Ishikawa (cell line): ENCODE results near the gene RSU1.

Experiments
- CEBPB ChIP-seq: IDR thresholded peaks from 2 replicates; pipeline ENCODE4 v1.6.1; 2012
- CREB1 ChIP-seq: IDR thresholded peaks from 2 replicates; pipeline ENCODE4 v1.6.1; 2012; ENCODE audit warnings: low read depth
- EGR1 ChIP-seq: IDR thresholded peaks from 2 replicates; pipeline ENCODE4 v1.6.1; 2012
- EP300 ChIP-seq: IDR thresholded peaks from 2 replicates; pipeline ENCODE4 v1.6.1; 2012; ENCODE audit warnings: borderline replicate concordance
- FOXM1 ChIP-seq: IDR thresholded peaks from 2 replicates; pipeline ENCODE4 v1.6.1; 2012; ENCODE audit warnings: low read depth, borderline replicate concordance
- MAX ChIP-seq: IDR thresholded peaks from 2 replicates; pipeline ENCODE4 v1.6.1; 2012
- NFIC ChIP-seq: IDR thresholded peaks from 2 replicates; pipeline ENCODE4 v1.6.1; 2012
- RAD21 ChIP-seq: IDR thresholded peaks from 2 replicates; pipeline ENCODE4 v1.6.1; 2012; ENCODE audit warnings: low read depth
- REST ChIP-seq: IDR thresholded peaks from 2 replicates; pipeline ENCODE4 v1.6.1; 2012; ENCODE audit warnings: low read depth, mild to moderate bottlenecking
- TAF1 ChIP-seq: IDR thresholded peaks from 2 replicates; pipeline ENCODE4 v1.6.1; 2012; ENCODE audit warnings: low read depth, mild to moderate bottlenecking
- TCF12 ChIP-seq: IDR thresholded peaks from 2 replicates; pipeline ENCODE4 v1.6.1; 2012; ENCODE audit warnings: low read depth
- TEAD4 ChIP-seq: IDR thresholded peaks from 2 replicates; pipeline ENCODE4 v1.6.1; 2012
- YY1 ChIP-seq: IDR thresholded peaks from 2 replicates; pipeline ENCODE4 v1.6.1; 2012; ENCODE audit warnings: low read depth
- ZBTB7A ChIP-seq: IDR thresholded peaks from 2 replicates; pipeline ENCODE4 v1.6.1; 2012; ENCODE audit warnings: low read depth
- TF ChIP-seq, protein P1 (sequence below): IDR thresholded peaks from 2 replicates; pipeline ENCODE4 v1.6.1; 2012

The RSU1 gene

GRCh38 chr10:16789765-16790164, 27.5 kb downstream of the RSU1 start:
- no peak for TF ChIP-seq ZBTB7A
- no peak for TF ChIP-seq TAF1
- TF ChIP-seq REST = no peak
- TF ChIP-seq RAD21 = no peak
- no peak for TF ChIP-seq YY1
- TF ChIP-seq NFIC = no peak
- TF ChIP-seq CEBPB = no peak
- TF ChIP-seq TEAD4 = no peak
- TF ChIP-seq EGR1 = no peak
- no peak for TF ChIP-seq FOXM1
- no peak for TF ChIP-seq EP300
- TF ChIP-seq CREB1 = no peak
- TF ChIP-seq, protein P1, sequence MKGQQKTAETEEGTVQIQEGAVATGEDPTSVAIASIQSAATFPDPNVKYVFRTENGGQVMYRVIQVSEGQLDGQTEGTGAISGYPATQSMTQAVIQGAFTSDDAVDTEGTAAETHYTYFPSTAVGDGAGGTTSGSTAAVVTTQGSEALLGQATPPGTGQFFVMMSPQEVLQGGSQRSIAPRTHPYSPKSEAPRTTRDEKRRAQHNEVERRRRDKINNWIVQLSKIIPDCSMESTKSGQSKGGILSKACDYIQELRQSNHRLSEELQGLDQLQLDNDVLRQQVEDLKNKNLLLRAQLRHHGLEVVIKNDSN = no peak
- TF ChIP-seq TCF12 = no peak
- no peak for TF ChIP-seq MAX

DNA sequence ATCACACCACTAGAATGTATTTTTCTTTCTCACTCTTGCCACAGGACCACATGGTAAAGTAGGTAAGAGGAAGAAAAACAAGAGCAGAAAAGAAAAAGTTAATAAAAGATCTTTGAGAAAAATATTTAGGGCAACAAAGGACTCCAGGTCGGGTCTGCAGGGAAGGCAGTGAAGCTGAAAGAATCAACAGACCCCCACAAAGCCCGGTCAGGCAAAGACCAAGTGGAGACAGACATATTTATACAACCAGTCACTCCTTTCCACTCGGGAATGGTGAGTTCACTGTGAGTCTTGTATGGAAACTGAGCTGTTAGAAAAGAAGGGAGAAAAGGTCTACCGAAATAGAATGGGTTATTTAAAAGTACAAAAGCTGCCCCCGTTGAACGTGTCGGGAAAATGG, 28.0 kb downstream of the RSU1 start:
- no peak for TF ChIP-seq RAD21
- no peak for TF ChIP-seq EP300
- no peak for TF ChIP-seq ZBTB7A

DNA sequence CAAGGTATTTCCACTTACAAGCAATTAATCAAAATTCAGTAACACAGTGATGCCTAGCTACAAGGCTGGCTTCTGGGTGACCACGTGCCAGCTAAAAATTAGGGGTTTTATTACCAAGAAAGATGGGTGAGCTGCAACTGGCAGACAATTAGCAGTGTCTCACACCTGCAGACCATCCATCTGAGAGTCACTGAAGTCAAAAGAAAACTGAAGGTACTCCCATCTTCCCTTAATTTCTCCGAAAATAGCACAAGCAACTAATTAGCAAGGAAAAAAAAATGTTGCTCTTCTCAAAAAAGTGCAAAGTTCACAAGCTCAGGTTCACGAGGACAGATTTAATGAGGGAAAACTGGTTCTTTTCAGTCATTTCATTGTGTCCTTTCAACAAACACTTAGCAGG, 28.4 kb downstream of the RSU1 start:
- no peak for TF ChIP-seq ZBTB7A
- TF ChIP-seq TCF12 = no peak
- TF ChIP-seq CREB1 = no peak

DNA sequence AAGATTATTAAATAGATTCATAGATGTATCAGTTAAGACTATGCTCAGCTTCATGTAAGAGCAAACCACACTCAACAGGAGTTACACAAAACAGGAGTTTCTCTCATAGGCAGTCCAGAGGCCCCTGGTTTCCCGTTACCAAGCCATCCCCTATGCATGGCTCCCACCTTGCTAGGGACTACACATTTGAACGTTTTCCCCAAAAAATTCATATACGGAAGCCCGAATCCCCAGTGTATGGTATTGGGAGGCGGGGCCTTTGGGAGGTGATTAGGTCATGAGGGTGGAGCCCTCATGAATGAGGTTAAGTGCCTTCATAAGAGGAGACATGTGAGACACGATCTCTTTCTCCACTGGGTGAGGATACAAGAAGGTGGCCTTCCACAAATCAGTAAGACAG, 29.1 kb downstream of the RSU1 start:
- TF ChIP-seq TCF12 (no peak), CREB1 (no peak), RAD21 (no peak), YY1 (no peak), MAX (no peak), REST (no peak), ZBTB7A (no peak), NFIC (no peak), EP300 (no peak), EGR1 (no peak), TAF1 (no peak), TEAD4 (no peak), FOXM1 (no peak), CEBPB (no peak)
- TF ChIP-seq, protein P1 = no peak

DNA sequence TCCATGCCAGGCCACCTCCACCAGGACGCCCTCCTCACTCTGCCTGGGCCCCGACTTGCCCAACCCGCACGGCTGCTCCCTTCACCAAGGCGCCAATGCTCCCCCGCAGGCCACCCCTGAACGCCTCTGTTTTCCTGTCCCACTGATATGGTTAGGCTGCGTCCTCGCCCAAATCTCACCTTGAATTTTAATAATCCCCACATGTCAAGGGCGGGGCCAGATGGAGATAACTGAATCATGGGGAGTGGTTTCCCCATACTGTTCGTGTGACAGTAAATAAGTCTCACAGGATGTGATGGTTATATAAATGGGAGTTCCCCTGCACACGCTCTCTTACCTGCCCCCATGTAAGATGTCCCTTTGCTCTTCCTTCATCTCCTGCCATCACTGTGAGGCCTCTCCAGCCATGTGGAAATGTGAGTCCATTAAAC, 29.8 kb downstream of the RSU1 start:
- TF ChIP-seq CREB1 (no peak), YY1 (no peak), TAF1 (no peak), FOXM1 (no peak), EGR1 (no peak), EP300 (no peak), REST (no peak), NFIC (no peak), TEAD4 (no peak), ZBTB7A (no peak), TCF12 (no peak), MAX (no peak), RAD21 (no peak)
- TF ChIP-seq, protein P1 = no peak
